ENCODE results near the gene KHDC4. TPM values are rescaled to one million over a fixed set of nuclear protein-coding genes. Genes with fewer than 3 reads are reported as not detected.

KHDC4 gene
- total and polyA plus RNA-seq, 2 donors (not counting 3 experiments of a cell fraction or from before 2014, with no cell fraction given): 47.9 to 54.1 TPM

GRCh38 chr1:155940993-155941844, 7.0 kb upstream of the KHDC4 start, which contains the start of gene RXFP4:
Gene RXFP4, plus strand, starts transcription at chr1:155941638. Its CDS starts 72 bp downstream, at chr1:155941710.
- ChIA-PET POLR2A (interaction anchor here (0.7 kb wide), 1 partner anchor 37 kb away, joined by 4 read pairs; the partner anchor contains the start of gene ARHGEF2), CTCF (interaction anchor here (0.8 to 3.8 kb wide), 8 partner anchors 21 to 189 kb away, joined by 3 to 142 read pairs (median 6); partner anchors contain the start of gene ARHGEF2)
- dilution Hi-C loops (cut with MboI; ENCODE audit: extremely low pct_ligation_motif_present, low sequenced_read_pairs): no loop called here
- peak within 1 kb of the TSS; percentile 87 for H3K4me2 ChIP-seq (ENCODE audit: insufficient read depth, low read length)
- H3K79me2 ChIP-seq (ENCODE audit: control insufficient read depth, insufficient read depth, low read length): no peaks in the 10 kb centered on the region
- FAIRE-seq (no peak), DNase-seq (ENCODE audit: low read depth, low spot score) (peak; percentile 25)
- no peaks in the 10 kb centered on the region for H3K9me1 ChIP-seq (replicated peaks; ENCODE audit: control insufficient read depth, extremely low read depth, insufficient read depth, low read length)
- H3K4me1 ChIP-seq (ENCODE audit: control insufficient read depth, extremely low read depth, insufficient read depth, low read length): peaks cover 28% of the 10 kb centered on the region
- no peaks in the 10 kb centered on the region for H4K20me1 ChIP-seq (replicated peaks; ENCODE audit: control insufficient read depth, extremely low read depth, insufficient read depth, low read length)
- intact Hi-C loops (cut with micrococcal nuclease): loop anchor here (1.0 kb wide), 2 partner anchors 21 to 112 kb away; partner anchors contain the start of gene UBQLN4
- H3K9ac ChIP-seq (replicated peaks; ENCODE audit: extremely low read depth, insufficient read depth, low read length): peak within 1 kb of the TSS; percentile 70
- no peaks in the 10 kb centered on the region for H3K27me3 ChIP-seq (ENCODE audit: control insufficient read depth in 2 of 2, insufficient read depth in 2 of 2, low read length in 2 of 2)
- no TSS peak for BruUV-seq (replicated peaks)
- peak within 1 kb of the TSS; percentile 90 for H3K27ac ChIP-seq (ENCODE audit: insufficient read depth, low read depth, low read length)
- H3K36me3 ChIP-seq (ENCODE audit: control insufficient read depth in 2 of 2, extremely low read depth in 1 of 2, insufficient read depth in 2 of 2, low read length in 2 of 2): no peaks in the 10 kb centered on the region
- H2AFZ ChIP-seq (ENCODE audit: low read depth, low read length): no peak within 1 kb of the TSS
- peak within 1 kb of the TSS in 1 of 3 experiments; percentile 21 for H3K4me3 ChIP-seq (replicated peaks in 1 of 3; ENCODE audit: insufficient read depth in 1 of 3, low read depth in 1 of 3, low read length in 3 of 3)
- TF ChIP-seq FOS (IDR thresholded peaks at IDR 0.05; ENCODE audit: borderline replicate concordance, insufficient read depth, low read length): no peak
- H3K9me3 ChIP-seq (replicated peaks; ENCODE audit: control insufficient read depth, insufficient read depth, low read length): no peaks in the 10 kb centered on the region

DNA sequence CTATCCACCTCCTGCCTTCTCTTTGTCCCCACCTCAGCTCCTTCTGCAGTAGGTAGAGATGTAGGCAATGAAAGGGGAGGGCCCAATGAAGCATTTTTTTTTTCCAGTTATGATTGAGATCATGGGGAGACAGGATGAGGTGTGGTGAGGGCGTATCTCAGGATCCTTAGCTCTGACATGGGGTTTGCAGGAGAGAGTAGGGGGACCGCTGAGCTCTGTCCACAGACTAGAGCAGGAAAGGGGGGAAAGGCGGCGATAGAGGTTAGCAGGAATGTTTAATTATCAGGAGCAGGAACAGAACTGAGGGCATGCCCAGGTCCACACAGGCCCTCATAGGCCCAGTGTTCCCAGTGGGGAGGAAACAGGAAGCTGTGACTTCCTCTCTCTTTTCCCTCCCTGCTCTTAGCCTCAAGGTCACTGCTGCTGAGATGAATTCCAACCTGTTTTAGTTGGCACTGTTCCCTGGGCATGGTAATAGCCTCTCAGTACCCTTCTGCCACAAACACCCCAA, 6.3 kb upstream of the KHDC4 start:
- Histone ChIP-seq H3K27ac (ENCODE audit: insufficient read depth, low read depth, low read length) (peak overlapping the region; percentile 90), H3K4me2 (ENCODE audit: insufficient read depth, low read length) (peak overlapping the region; percentile 87), H2AFZ (ENCODE audit: low read depth, low read length) (no peak overlapping the region), H3K9me1 (replicated peaks; ENCODE audit: control insufficient read depth, extremely low read depth, insufficient read depth, low read length) (no peaks in the 10 kb centered on the region), H3K27me3 (ENCODE audit: control insufficient read depth in 2 of 2, insufficient read depth in 2 of 2, low read length in 2 of 2) (no peaks in the 10 kb centered on the region), H3K36me3 (ENCODE audit: control insufficient read depth in 2 of 2, extremely low read depth in 1 of 2, insufficient read depth in 2 of 2, low read length in 2 of 2) (no peaks in the 10 kb centered on the region), H3K4me3 (replicated peaks in 1 of 3; ENCODE audit: insufficient read depth in 1 of 3, low read depth in 1 of 3, low read length in 3 of 3) (peak overlapping the region in 1 of 3 experiments; percentile 21), H3K9ac (replicated peaks; ENCODE audit: extremely low read depth, insufficient read depth, low read length) (peak overlapping the region; percentile 70), H3K4me1 (ENCODE audit: control insufficient read depth, extremely low read depth, insufficient read depth, low read length) (peaks cover 28% of the 10 kb centered on the region), H3K9me3 (replicated peaks; ENCODE audit: control insufficient read depth, insufficient read depth, low read length) (no peaks in the 10 kb centered on the region), H3K79me2 (ENCODE audit: control insufficient read depth, insufficient read depth, low read length) (no peaks in the 10 kb centered on the region), H4K20me1 (replicated peaks; ENCODE audit: control insufficient read depth, extremely low read depth, insufficient read depth, low read length) (no peaks in the 10 kb centered on the region)
- TSS peak; percentile 40 for BruUV-seq (replicated peaks)
- intact Hi-C loops (cut with micrococcal nuclease): loop anchor here (1.0 kb wide), 2 partner anchors 22 to 113 kb away; partner anchors contain the start of gene UBQLN4
- CTCF ChIA-PET: interaction anchor here (0.8 to 3.8 kb wide), 8 partner anchors 22 to 189 kb away, joined by 3 to 142 read pairs (median 6); partner anchors contain the start of gene ARHGEF2
- peak; percentile 100 for FAIRE-seq
- TF ChIP-seq POLR2AphosphoS5 (IDR thresholded peaks at IDR 0.05; ENCODE audit: insufficient read depth, low read depth, low read length) (peak; percentile 91), POLR2A (IDR thresholded peaks at IDR 0.05; ENCODE audit: low read depth, low read length) (peak; percentile 87), MAX (IDR thresholded peaks at IDR 0.05; ENCODE audit: insufficient read depth, insufficient read length) (no peak), FOS (IDR thresholded peaks at IDR 0.05; ENCODE audit: borderline replicate concordance, insufficient read depth, low read length) (peak; percentile 5), CTCF (IDR thresholded peaks at IDR 0.05; ENCODE audit: extremely low read depth in 1 of 2, insufficient read depth in 1 of 2, low read depth in 1 of 2, low read length in 2 of 2) (no peak), JUN (IDR thresholded peaks at IDR 0.05; ENCODE audit: borderline replicate concordance, insufficient read depth, insufficient read length, low read depth) (peak; percentile 31)
- dilution Hi-C loops (cut with MboI; ENCODE audit: extremely low pct_ligation_motif_present, low sequenced_read_pairs): no loop called here
- peak; percentile 84 for DNase-seq (ENCODE audit: low read depth, low spot score)
- POLR2A ChIA-PET: interaction anchor here (0.7 kb wide), 1 partner anchor 38 kb away, joined by 4 read pairs; the partner anchor contains the start of gene ARHGEF2

All from endothelial cell of umbilical vein (primary cell).